ENCODE results near the gene ELAPOR1. TPM values are rescaled to one million over a fixed set of nuclear protein-coding genes. Genes with fewer than 3 reads are reported as not detected.

Gene ELAPOR1
- total and polyA plus RNA-seq, 2 donors (not counting 3 experiments of a cell fraction or from before 2014, with no cell fraction given), result 1.0 to 1.1 TPM

DNA sequence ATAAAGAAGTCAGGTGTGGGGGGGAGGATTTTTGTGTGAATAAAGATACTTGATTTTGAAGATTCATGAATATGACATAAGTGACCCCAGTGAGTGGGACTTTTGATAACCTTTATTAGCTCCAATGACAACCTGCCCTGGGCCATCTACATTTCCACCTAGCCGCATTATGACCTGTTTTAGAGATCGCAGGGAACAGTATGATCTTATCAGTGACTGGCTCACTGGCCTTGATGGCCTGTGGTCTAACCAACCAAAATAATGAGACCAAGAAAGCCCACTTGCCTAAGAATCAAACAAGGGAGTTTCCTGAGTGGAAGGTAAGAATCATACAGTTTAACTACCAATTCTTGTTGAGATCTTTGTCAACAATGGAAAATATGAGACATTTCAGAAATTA lies 1.8 kb downstream of the ELAPOR1 start:
- H3K9me3 ChIP-seq (replicated peaks; ENCODE audit: control insufficient read depth, insufficient read depth, low read length), result no peaks in the 10 kb centered on the region
- POLR2A ChIA-PET, result no interaction called here
- H2AFZ ChIP-seq (ENCODE audit: low read depth, low read length), result no peak overlapping the region
- H3K4me2 ChIP-seq (ENCODE audit: insufficient read depth, low read length), result no peak overlapping the region
- H3K36me3 ChIP-seq (ENCODE audit: control insufficient read depth in 2 of 2, extremely low read depth in 1 of 2, insufficient read depth in 2 of 2, low read length in 2 of 2), result no peaks in the 10 kb centered on the region
- no peak for FAIRE-seq
- H4K20me1 ChIP-seq (replicated peaks; ENCODE audit: control insufficient read depth, extremely low read depth, insufficient read depth, low read length), result no peaks in the 10 kb centered on the region
- H3K79me2 ChIP-seq (ENCODE audit: control insufficient read depth, insufficient read depth, low read length), result no peaks in the 10 kb centered on the region
- CTCF ChIA-PET, result no interaction called here
- no peaks in the 10 kb centered on the region for H3K9me1 ChIP-seq (replicated peaks; ENCODE audit: control insufficient read depth, extremely low read depth, insufficient read depth, low read length)
- H3K9ac ChIP-seq (replicated peaks; ENCODE audit: extremely low read depth, insufficient read depth, low read length), result no peak overlapping the region
- H3K27me3 ChIP-seq (ENCODE audit: control insufficient read depth in 2 of 2, insufficient read depth in 2 of 2, low read length in 2 of 2), result peaks cover 36 to 52% of the 10 kb centered on the region in 2 experiments
- no peak for DNase-seq (ENCODE audit: low read depth, low spot score)
- intact Hi-C loops (cut with micrococcal nuclease), result no loop called here
- no peak overlapping the region for H3K27ac ChIP-seq (ENCODE audit: insufficient read depth, low read depth, low read length)
- no TSS peak for BruUV-seq (replicated peaks)
- dilution Hi-C loops (cut with MboI; ENCODE audit: extremely low pct_ligation_motif_present, low sequenced_read_pairs), result no loop called here
- TF ChIP-seq EZH2 (IDR thresholded peaks at IDR 0.05; ENCODE audit: borderline replicate concordance, low read depth, low read length, severe bottlenecking), result no peak
- TF ChIP-seq POLR2AphosphoS5 (IDR thresholded peaks at IDR 0.05; ENCODE audit: insufficient read depth, low read depth, low read length), result no peak
- TF ChIP-seq, protein P1, sequence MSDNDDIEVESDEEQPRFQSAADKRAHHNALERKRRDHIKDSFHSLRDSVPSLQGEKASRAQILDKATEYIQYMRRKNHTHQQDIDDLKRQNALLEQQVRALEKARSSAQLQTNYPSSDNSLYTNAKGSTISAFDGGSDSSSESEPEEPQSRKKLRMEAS (IDR thresholded peaks at IDR 0.05; ENCODE audit: insufficient read depth, insufficient read length), result no peak
- no peak for TF ChIP-seq POLR2A (IDR thresholded peaks at IDR 0.05; ENCODE audit: low read depth, low read length)
- TF ChIP-seq, protein P2, sequence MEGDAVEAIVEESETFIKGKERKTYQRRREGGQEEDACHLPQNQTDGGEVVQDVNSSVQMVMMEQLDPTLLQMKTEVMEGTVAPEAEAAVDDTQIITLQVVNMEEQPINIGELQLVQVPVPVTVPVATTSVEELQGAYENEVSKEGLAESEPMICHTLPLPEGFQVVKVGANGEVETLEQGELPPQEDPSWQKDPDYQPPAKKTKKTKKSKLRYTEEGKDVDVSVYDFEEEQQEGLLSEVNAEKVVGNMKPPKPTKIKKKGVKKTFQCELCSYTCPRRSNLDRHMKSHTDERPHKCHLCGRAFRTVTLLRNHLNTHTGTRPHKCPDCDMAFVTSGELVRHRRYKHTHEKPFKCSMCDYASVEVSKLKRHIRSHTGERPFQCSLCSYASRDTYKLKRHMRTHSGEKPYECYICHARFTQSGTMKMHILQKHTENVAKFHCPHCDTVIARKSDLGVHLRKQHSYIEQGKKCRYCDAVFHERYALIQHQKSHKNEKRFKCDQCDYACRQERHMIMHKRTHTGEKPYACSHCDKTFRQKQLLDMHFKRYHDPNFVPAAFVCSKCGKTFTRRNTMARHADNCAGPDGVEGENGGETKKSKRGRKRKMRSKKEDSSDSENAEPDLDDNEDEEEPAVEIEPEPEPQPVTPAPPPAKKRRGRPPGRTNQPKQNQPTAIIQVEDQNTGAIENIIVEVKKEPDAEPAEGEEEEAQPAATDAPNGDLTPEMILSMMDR (IDR thresholded peaks at IDR 0.05; ENCODE audit: extremely low read depth in 1 of 2, insufficient read depth in 1 of 2, low read depth in 1 of 2, low read length in 2 of 2), result no peak
- no peak for TF ChIP-seq MYC (IDR thresholded peaks at IDR 0.05; ENCODE audit: low read depth, low read length)
- TF ChIP-seq GATA2 (IDR thresholded peaks at IDR 0.05; ENCODE audit: insufficient read depth, insufficient read length, low read depth, low read length), result no peak
- TF ChIP-seq JUN (IDR thresholded peaks at IDR 0.05; ENCODE audit: borderline replicate concordance, insufficient read depth, insufficient read length, low read depth), result no peak
- TF ChIP-seq FOS (IDR thresholded peaks at IDR 0.05; ENCODE audit: borderline replicate concordance, insufficient read depth, low read length), result no peak
- no peak overlapping the region for H3K4me3 ChIP-seq (replicated peaks in 1 of 3; ENCODE audit: insufficient read depth in 1 of 3, low read depth in 1 of 3, low read length in 3 of 3)
- peaks cover 7% of the 10 kb centered on the region for H3K4me1 ChIP-seq (ENCODE audit: control insufficient read depth, extremely low read depth, insufficient read depth, low read length)
